Heart right ventricle (tissue), 16 donors: ENCODE results near the gene ADARB1. TPM values are rescaled to one million over a fixed set of nuclear protein-coding genes. Genes with fewer than 3 reads are reported as not detected.

Source experiments
- ATAC-seq, 8 donors: fragments of 200-7000 bp; cut with Tn5 transposase; one replicate each; pipeline ENCODE4 v1.9.1; 2020; ENCODE audit warnings: mild to moderate bottlenecking in 8 of 8, moderate library complexity in 8 of 8, moderate number of reproducible peaks in 1 of 8
- DNase-seq, 2 donors: peaks; one replicate each; pipeline ENCODE4 v3.0.0-alpha.2; 2020
- H3K27ac ChIP-seq, 10 donors: fragments of 200-600 bp; sonication (generic) in 2 of 10; one replicate each; pipeline versions ENCODE4 v1.5.0 to v1.8.0; 2020 to 2022; ENCODE audit warnings: mild to moderate bottlenecking in 3 of 10
- H3K27me3 ChIP-seq, 7 donors: fragments of 200-600 bp; one replicate each; pipeline ENCODE4 v1.8.0; 2021 to 2022; ENCODE audit warnings: mild to moderate bottlenecking in 2 of 7
- H3K36me3 ChIP-seq, 9 donors: fragments of 200-600 bp; sonication (generic) in 1 of 9; one replicate each; pipeline versions ENCODE4 v1.5.0 to v1.8.0; 2020 to 2022; ENCODE audit warnings: mild to moderate bottlenecking in 2 of 9
- H3K4me1 ChIP-seq, 9 donors: fragments of 200-600 bp; sonication (generic) in 1 of 9; one replicate each; pipeline versions ENCODE4 v1.5.0 to v1.8.0; 2020 to 2022; ENCODE audit warnings: mild to moderate bottlenecking in 4 of 9
- H3K4me3 ChIP-seq, 10 donors: fragments of 200-600 bp; sonication (generic) in 2 of 10; one replicate each; pipeline versions ENCODE4 v1.5.0 to v1.8.0; 2020 to 2022; ENCODE audit warnings: mild to moderate bottlenecking in 7 of 10, moderate library complexity in 2 of 10
- H3K9me3 ChIP-seq, 11 donors: fragments of 200-600 bp in 10 of 11; sonication (generic) in 2 of 11; one replicate each; pipeline versions ENCODE4 v1.5.0 to v1.8.0; 2013 to 2022; ENCODE audit warnings: mild to moderate bottlenecking in 2 of 11, control low read depth in 1 of 11, moderate library complexity in 1 of 11
- WGBS, 2 donors: extraction: QIAGEN DNeasy Blood & Tissue Kit; methylation state at CpG; one replicate each; pipeline ENCODE4 v1.1.7; 2013; ENCODE audit warnings: inconsistent platforms in 1 of 2; 5-methylcytosine and 5-hydroxymethylcytosine counted together
- intact Hi-C, 10 donors: fragments of 100-400 bp; cut with DNase I; formaldehyde crosslinking; loops; one replicate each; pipeline versions ENCODE4 v1.11.1 to v1.14.2; 2022
- polyA plus RNA-seq, 2 donors: library from polyadenylated mRNA; stranded (reverse); fragments of 200-250 nt; gene quantifications; one replicate each; pipeline ENCODE4 v1.2.3, GENCODE V29; 2013
- total RNA-seq, 10 donors: library from RNA; stranded (reverse); fragmentation: NEBNext Ultra II Directional in 3 of 10; extraction: Animal tissue kit (Norgen Biotek cat#: 25700) in 3 of 10; gene quantifications; one replicate each; pipeline versions ENCODE4 v1.2.1 to v1.2.4, GENCODE V29; 2021 to 2023
- TF ChIP-seq, protein P1 (sequence below), 9 donors: fragments of 200-600 bp; sonication (generic) in 2 of 9; IDR thresholded peaks; one replicate each; pipeline versions ENCODE4 v1.5.0 to v1.8.0; 2021 to 2022; ENCODE audit warnings: antibody characterized with exemption in 9 of 9, mild to moderate bottlenecking in 5 of 9, moderate library complexity in 1 of 9
- donor health status: Arrhythmogenic right ventricular cardiomyopathy.
- donor health status: ischemic (EF 13 %, LVEDD 7.1; RV severe dilation, severe dysfunction).
- donor health status: healthy with polysubstance abuse.
- donor health status: DM: no; HTN: yes; CAD: no.
- donor health status: DM: no; HTN: no; CAD: no.
- donor health status: ischemic (EF 25% LVEDD 6.9; RV normal size, moderate dysfunction).
- donor health status: ischemic (EF 25% LVEDD 5.7; RV mildly dilated, moderate dysfunction).
- donor health status: healthy.
- donor health status: DM: yes; HTN: yes; CAD: no.
- donor health status: Ischemic cardiomyopathy.
- donor health status: ischemic (EF 35%, LVEDD 5.7; RV mildly dilated, moderate dysfunction).
- donor health status: nonischemic (EF 11% LVEDD 7.7; RV severe dilation, severe dysfunction).
- donor health status: DM: yes; HTN: yes; CAD: no.
- donor health status: PGD.
- donor health status: ischemic (EF 29% LVEDD 5.4; RV normal size, mild dysfunction).
- donor health status: nonischemic (EF 23%, LVEDD 6.1; RV moderate dilation, normal function).

The ADARB1 gene
- total and polyA plus RNA-seq, 12 donors: 7.4 to 21.2 (median 13.5) TPM

DNA sequence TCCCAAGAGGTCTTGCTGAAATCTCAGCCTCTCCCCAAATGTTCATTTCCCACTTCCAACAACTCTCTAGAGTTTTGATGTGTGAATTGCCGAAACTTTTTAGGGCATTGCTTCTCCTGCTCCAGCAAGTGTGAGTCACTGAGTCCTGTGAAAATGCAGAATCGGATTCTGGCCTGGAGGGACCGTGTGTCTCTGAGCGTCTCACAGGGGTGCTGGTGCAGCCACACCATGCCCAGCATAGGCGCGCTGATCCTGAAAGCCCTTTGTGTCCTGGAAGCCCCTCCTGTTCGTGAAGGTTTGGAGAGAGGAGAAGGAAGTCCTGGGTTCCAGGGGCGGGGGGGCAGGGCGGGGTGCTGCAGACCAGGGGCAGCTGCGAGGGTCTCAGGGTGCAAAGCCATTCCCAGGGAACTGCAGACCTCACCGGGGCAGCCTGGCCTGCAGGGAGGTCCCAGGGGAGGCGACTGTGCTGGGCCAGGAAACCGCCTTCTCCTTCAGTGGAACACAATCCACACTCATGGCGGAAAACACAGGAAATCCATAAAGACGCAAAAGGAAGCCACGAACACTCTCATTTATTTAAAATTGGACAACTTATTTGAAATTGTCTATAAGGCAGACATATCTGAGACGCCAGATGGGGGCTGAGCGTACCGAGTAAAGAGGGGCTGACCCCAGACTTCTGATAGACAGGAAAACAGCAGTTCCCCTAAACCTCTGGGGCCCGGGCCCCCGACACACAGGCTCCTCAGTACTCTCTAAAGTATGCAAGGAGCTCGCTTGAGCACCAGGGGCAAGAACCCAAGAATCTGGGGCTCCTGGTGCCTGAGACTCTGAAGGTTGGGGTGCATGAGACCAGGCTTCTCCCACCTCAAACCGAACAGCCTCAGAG lies 43.5 kb upstream of the ADARB1 start:
- H3K36me3 ChIP-seq: no peaks in the 10 kb centered on the region
- H3K27me3 ChIP-seq: no peaks in the 10 kb centered on the region
- peak overlapping the region in 4 of 10 donors; percentile 56 to 70 (median 66) for H3K27ac ChIP-seq
- intact Hi-C loops: loop anchor here in 1 of 10 donors (10.0 kb wide), 1 partner anchor 76 kb away; no protein-coding TSS in a partner anchor
- TF ChIP-seq, protein P1, sequence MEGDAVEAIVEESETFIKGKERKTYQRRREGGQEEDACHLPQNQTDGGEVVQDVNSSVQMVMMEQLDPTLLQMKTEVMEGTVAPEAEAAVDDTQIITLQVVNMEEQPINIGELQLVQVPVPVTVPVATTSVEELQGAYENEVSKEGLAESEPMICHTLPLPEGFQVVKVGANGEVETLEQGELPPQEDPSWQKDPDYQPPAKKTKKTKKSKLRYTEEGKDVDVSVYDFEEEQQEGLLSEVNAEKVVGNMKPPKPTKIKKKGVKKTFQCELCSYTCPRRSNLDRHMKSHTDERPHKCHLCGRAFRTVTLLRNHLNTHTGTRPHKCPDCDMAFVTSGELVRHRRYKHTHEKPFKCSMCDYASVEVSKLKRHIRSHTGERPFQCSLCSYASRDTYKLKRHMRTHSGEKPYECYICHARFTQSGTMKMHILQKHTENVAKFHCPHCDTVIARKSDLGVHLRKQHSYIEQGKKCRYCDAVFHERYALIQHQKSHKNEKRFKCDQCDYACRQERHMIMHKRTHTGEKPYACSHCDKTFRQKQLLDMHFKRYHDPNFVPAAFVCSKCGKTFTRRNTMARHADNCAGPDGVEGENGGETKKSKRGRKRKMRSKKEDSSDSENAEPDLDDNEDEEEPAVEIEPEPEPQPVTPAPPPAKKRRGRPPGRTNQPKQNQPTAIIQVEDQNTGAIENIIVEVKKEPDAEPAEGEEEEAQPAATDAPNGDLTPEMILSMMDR (IDR thresholded peaks at IDR 0.05): no peak
- H3K4me1 ChIP-seq: peaks cover 8 to 52% (median 32%) of the 10 kb centered on the region in 9 donors
- 57 to 70% methylated on average over 23 of the region's 23 CpGs for WGBS, 2 donors
- no peak overlapping the region for H3K4me3 ChIP-seq
- peak in 4 of 8 donors; percentile 47 to 68 (median 56) for ATAC-seq
- peaks cover 0 to 8% (median 0%) of the 10 kb centered on the region in 11 donors for H3K9me3 ChIP-seq
- peak in 1 of 2 donors; percentile 61 for DNase-seq

- H3K9me3 ChIP-seq: peaks cover 0 to 15% (median 7%) of the 10 kb centered on the region in 11 donors
- H3K27me3 ChIP-seq: no peaks in the 10 kb centered on the region
- 86 to 87% methylated on average over 23 of the region's 23 CpGs for WGBS, 2 donors
- H3K36me3 ChIP-seq: no peaks in the 10 kb centered on the region
- H3K4me3 ChIP-seq: no peak overlapping the region
- ATAC-seq (peak in 1 of 8 donors; percentile 4), DNase-seq (no peak)
- peaks cover 8 to 52% (median 32%) of the 10 kb centered on the region in 9 donors for H3K4me1 ChIP-seq
- peak overlapping the region in 4 of 10 donors; percentile 56 to 70 (median 66) for H3K27ac ChIP-seq
- intact Hi-C loops: loop anchor here in 1 of 10 donors (10.0 kb wide), 1 partner anchor 77 kb away; no protein-coding TSS in a partner anchor
- TF ChIP-seq, protein P1 (IDR thresholded peaks at IDR 0.05): no peak
These were observed 42.7 kb upstream of the ADARB1 start for GRCh38 chr21:45031571-45032191.

GRCh38 chr21:45032332-45032731 lies 42.0 kb upstream of the ADARB1 start:
- no peak overlapping the region for H3K4me3 ChIP-seq
- peaks cover 0 to 22% (median 13%) of the 10 kb centered on the region in 11 donors for H3K9me3 ChIP-seq
- TF ChIP-seq, protein P1 (IDR thresholded peaks at IDR 0.05): no peak
- intact Hi-C loops: loop anchor here in 1 of 10 donors (10.0 kb wide), 1 partner anchor 78 kb away; no protein-coding TSS in a partner anchor
- no peak overlapping the region for H3K27ac ChIP-seq
- DNase-seq (no peak), ATAC-seq (no peak)
- peaks cover 8 to 52% (median 32%) of the 10 kb centered on the region in 9 donors for H3K4me1 ChIP-seq
- H3K27me3 ChIP-seq: no peaks in the 10 kb centered on the region
- 91 to 94% methylated on average over 21 of the region's 21 CpGs for WGBS, 2 donors
- H3K36me3 ChIP-seq: no peaks in the 10 kb centered on the region
